HCT116 (cell line): ENCODE results near the gene RRAGB. TPM values are rescaled to one million over a fixed set of nuclear protein-coding genes. Genes with fewer than 3 reads are reported as not detected.

Experiments
- ATAC-seq: fragments of 200-7000 bp; cut with Tn5 transposase; 2 replicates; pipeline ENCODE4 v1.9.1; 2020; ENCODE audit warnings: mild to moderate bottlenecking, moderate library complexity
- BruUV-seq: library from RNA; stranded (reverse); fragments of 400-500 nt; replicated peaks from 2 replicates; lab custom pipeline; 2021; lab: Mats Ljungman, UMichigan
- CTCF ChIA-PET: fragments of 300-600 bp; sonication (Branson Sonifier 250); formaldehyde crosslinking; loops from one replicate; lab custom pipeline; 2021; ENCODE audit warnings: antibody characterized with exemption; lab: Charles Lee
- POLR2A ChIA-PET: fragments of 300-600, 350-600 bp; sonication (Branson Sonifier 250); formaldehyde crosslinking; loops from one replicate; lab custom pipeline; 2021; ENCODE audit warnings: antibody characterized with exemption; lab: Charles Lee
- RAD21 ChIA-PET, 2 experiments: fragments of 300-600 bp; sonication (Branson Sonifier 250); formaldehyde crosslinking; loops; one replicate each; lab custom pipeline; 2023; ENCODE audit warnings: low total read pairs in 2 of 2; ENCODE audit not compliant: uncharacterized antibody in 2 of 2, unreplicated experiment in 2 of 2, low non-redundant PET in 1 of 2; lab: Charles Lee
- DNase-seq: peaks from one replicate; pipeline ENCODE4 v3.0.0-alpha.2; 2010; ENCODE audit warnings: low read depth, low spot score
- H2AFZ ChIP-seq: fragments of 200-600 bp; shearing (Covaris generic), sonication (generic); 2 replicates; pipeline ENCODE4 v1.6.1; 2017; ENCODE audit warnings: low read depth, mixed run types, mixed read lengths, antibody characterized with exemption, low read length; ENCODE audit not compliant: poor library complexity, severe bottlenecking
- H3K27ac ChIP-seq: 2 replicates; pipeline ENCODE4 v1.5.1; 2012; ENCODE audit warnings: low read depth, low read length
- H3K27me3 ChIP-seq: fragments of 200-600 bp; sonication (generic); 2 replicates; pipeline ENCODE4 v1.6.1; 2016; ENCODE audit warnings: mixed run types, low read length, mixed read lengths; ENCODE audit not compliant: insufficient read depth
- H3K36me3 ChIP-seq, 2 experiments: fragments of 200-500 bp in 1 of 2; fragments of 200-600 bp in 1 of 2; sonication (Bioruptor generic) in 1 of 2; sonication (generic) in 1 of 2; 2 replicates each; pipeline versions ENCODE4 v1.5.1 to v1.6.1; 2014 to 2016; ENCODE audit warnings: low read length in 2 of 2, inconsistent platforms in 1 of 2, mixed read lengths in 1 of 2, mixed run types in 1 of 2; ENCODE audit not compliant: insufficient read depth in 2 of 2, control insufficient read depth in 1 of 2
- H3K4me1 ChIP-seq, 2 experiments: fragments of 200-600 bp in 1 of 2; sonication (generic) in 1 of 2; 2 replicates each; pipeline versions ENCODE4 v1.5.1 to v1.6.1; 2012 to 2017; ENCODE audit warnings: low read length in 2 of 2, inconsistent platforms in 1 of 2, mild to moderate bottlenecking in 1 of 2, mixed read lengths in 1 of 2, mixed run types in 1 of 2, moderate library complexity in 1 of 2; ENCODE audit not compliant: insufficient read depth in 2 of 2, control insufficient read depth in 1 of 2
- H3K4me2 ChIP-seq: fragments of 200-600 bp; sonication (generic); 2 replicates; pipeline ENCODE4 v1.6.1; 2017; ENCODE audit warnings: mixed run types, low read length, mixed read lengths
- H3K4me3 ChIP-seq, 2 experiments: fragments of 200-600 bp in 1 of 2; sonication (generic) in 1 of 2; replicated peaks in 1 of 2; 2 replicates each; pipeline ENCODE4 v1.5.1; 2011 to 2016; ENCODE audit warnings: low read length in 2 of 2, control low read depth in 1 of 2, low read depth in 1 of 2, mild to moderate bottlenecking in 1 of 2, mixed read lengths in 1 of 2, mixed run types in 1 of 2
- H3K79me2 ChIP-seq: fragments of 200-600 bp; sonication (generic); 2 replicates; pipeline ENCODE4 v1.6.1; 2017; ENCODE audit warnings: mild to moderate bottlenecking, mixed run types, low read length, moderate library complexity, mixed read lengths; ENCODE audit not compliant: insufficient read depth
- H3K9ac ChIP-seq: fragments of 200-600 bp; sonication (generic); 2 replicates; pipeline ENCODE4 v1.6.1; 2016; ENCODE audit warnings: low read length, mixed read lengths
- H3K9me2 ChIP-seq: fragments of 200-600 bp; sonication (generic), shearing (Covaris generic); 2 replicates; pipeline ENCODE4 v1.6.1; 2017; ENCODE audit warnings: mixed run types, mild to moderate bottlenecking, moderate library complexity; ENCODE audit not compliant: insufficient read depth
- H3K9me3 ChIP-seq, 2 experiments: fragments of 200-500 bp in 1 of 2; fragments of 200-600 bp in 1 of 2; sonication (Bioruptor generic) in 1 of 2; sonication (generic) in 1 of 2; 2 replicates each; pipeline ENCODE4 v1.6.1; 2014 to 2017; ENCODE audit warnings: low read length in 2 of 2, mixed read lengths in 2 of 2, inconsistent platforms in 1 of 2, low read depth in 1 of 2, mild to moderate bottlenecking in 1 of 2, mixed run types in 1 of 2, moderate library complexity in 1 of 2; ENCODE audit not compliant: control insufficient read depth in 1 of 2, insufficient read depth in 1 of 2
- H4K20me1 ChIP-seq: fragments of 200-600 bp; sonication (generic), shearing (Covaris generic); 2 replicates; pipeline ENCODE4 v1.6.1; 2017; ENCODE audit warnings: mixed run types, mild to moderate bottlenecking, moderate library complexity; ENCODE audit not compliant: insufficient read depth
- CBX3 ChIP-seq: IDR thresholded peaks from 2 replicates; pipeline ENCODE4 v1.6.1; 2012; ENCODE audit warnings: low read depth
- CEBPB ChIP-seq: IDR thresholded peaks from 2 replicates; pipeline ENCODE4 v1.6.1; 2012; ENCODE audit warnings: low read depth
- EGR1 ChIP-seq: IDR thresholded peaks from 2 replicates; pipeline ENCODE4 v1.6.1; 2012; ENCODE audit warnings: low read depth
- FOSL1 ChIP-seq: IDR thresholded peaks from 2 replicates; pipeline ENCODE4 v1.6.1; 2012; ENCODE audit warnings: low read depth
- JUND ChIP-seq: IDR thresholded peaks from 2 replicates; pipeline ENCODE4 v1.6.1; 2012
- MAX ChIP-seq: IDR thresholded peaks from 2 replicates; pipeline ENCODE4 v1.6.1; 2012
- POLR2A ChIP-seq: IDR thresholded peaks from 2 replicates; pipeline ENCODE4 v1.7.0; 2011; ENCODE audit warnings: borderline replicate concordance; ENCODE audit not compliant: insufficient read depth, insufficient read length; ENCODE audit errors: extremely low read depth
- POLR2AphosphoS5 ChIP-seq: IDR thresholded peaks from 2 replicates; pipeline ENCODE4 v1.6.1; 2011; ENCODE audit warnings: mild to moderate bottlenecking, low read depth, low read length, moderate library complexity
- RAD21 ChIP-seq: IDR thresholded peaks from 2 replicates; pipeline ENCODE4 v1.6.1; 2012; ENCODE audit warnings: low read depth, mild to moderate bottlenecking
- SP1 ChIP-seq: IDR thresholded peaks from 2 replicates; pipeline ENCODE4 v1.6.1; 2012; ENCODE audit warnings: low read depth
- SRF ChIP-seq: IDR thresholded peaks from 2 replicates; pipeline ENCODE4 v1.6.1; 2012; ENCODE audit warnings: low read depth
- TCF7L2 ChIP-seq: IDR thresholded peaks from 2 replicates; pipeline ENCODE4 v1.7.0; 2011; ENCODE audit warnings: borderline replicate concordance, inconsistent platforms; ENCODE audit not compliant: insufficient read depth, insufficient read length; ENCODE audit errors: extremely low read depth
- YY1 ChIP-seq: IDR thresholded peaks from 2 replicates; pipeline ENCODE4 v1.6.1; 2011; ENCODE audit warnings: low read length, low read depth, moderate library complexity, mild to moderate bottlenecking; ENCODE audit not compliant: insufficient replicate concordance; ENCODE audit errors: extremely low read depth
- ZBTB33 ChIP-seq: IDR thresholded peaks from 2 replicates; pipeline ENCODE4 v1.6.1; 2011; ENCODE audit warnings: mild to moderate bottlenecking, low read length, moderate library complexity; ENCODE audit not compliant: insufficient replicate concordance; ENCODE audit errors: extremely low read depth
- ZFX ChIP-seq: fragments of 450-650 bp; IDR thresholded peaks from 2 replicates; pipeline ENCODE4 v1.6.1; 2017
- intact Hi-C: fragments of 100-400 bp; cut with micrococcal nuclease; formaldehyde crosslinking; loops from 2 replicates; pipeline ENCODE4 v1.10.0; 2022
- total RNA-seq: library from RNA; stranded (reverse); gene quantifications from one replicate; pipeline ENCODE4 v1.2.1, GENCODE V29; 2021; ENCODE audit not compliant: unreplicated experiment
- TF ChIP-seq, protein P1 (sequence below), 3 experiments: fragments of 200-600 bp in 1 of 3; sonication (generic) in 1 of 3; IDR thresholded peaks in 2 of 3; conservative IDR thresholded peaks in 1 of 3; 2 replicates each; pipeline ENCODE4 v1.5.1; 2012 to 2017; ENCODE audit warnings: low read depth in 2 of 3, low read length in 2 of 3, antibody characterized with exemption in 1 of 3, borderline replicate concordance in 1 of 3, control low read depth in 1 of 3, mild to moderate bottlenecking in 1 of 3, mixed read lengths in 1 of 3, mixed run types in 1 of 3, moderate library complexity in 1 of 3; ENCODE audit not compliant: insufficient read depth in 1 of 3

The RRAGB gene
- total RNA-seq, 1 experiment from 2014 or later, result 9.2 TPM

- TF ChIP-seq, protein P1, sequence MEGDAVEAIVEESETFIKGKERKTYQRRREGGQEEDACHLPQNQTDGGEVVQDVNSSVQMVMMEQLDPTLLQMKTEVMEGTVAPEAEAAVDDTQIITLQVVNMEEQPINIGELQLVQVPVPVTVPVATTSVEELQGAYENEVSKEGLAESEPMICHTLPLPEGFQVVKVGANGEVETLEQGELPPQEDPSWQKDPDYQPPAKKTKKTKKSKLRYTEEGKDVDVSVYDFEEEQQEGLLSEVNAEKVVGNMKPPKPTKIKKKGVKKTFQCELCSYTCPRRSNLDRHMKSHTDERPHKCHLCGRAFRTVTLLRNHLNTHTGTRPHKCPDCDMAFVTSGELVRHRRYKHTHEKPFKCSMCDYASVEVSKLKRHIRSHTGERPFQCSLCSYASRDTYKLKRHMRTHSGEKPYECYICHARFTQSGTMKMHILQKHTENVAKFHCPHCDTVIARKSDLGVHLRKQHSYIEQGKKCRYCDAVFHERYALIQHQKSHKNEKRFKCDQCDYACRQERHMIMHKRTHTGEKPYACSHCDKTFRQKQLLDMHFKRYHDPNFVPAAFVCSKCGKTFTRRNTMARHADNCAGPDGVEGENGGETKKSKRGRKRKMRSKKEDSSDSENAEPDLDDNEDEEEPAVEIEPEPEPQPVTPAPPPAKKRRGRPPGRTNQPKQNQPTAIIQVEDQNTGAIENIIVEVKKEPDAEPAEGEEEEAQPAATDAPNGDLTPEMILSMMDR (IDR thresholded peaks at IDR 0.05 in 2 of 3, conservative IDR thresholded peaks at IDR 0.05 in 1 of 3; ENCODE audit: borderline replicate concordance in 1 of 3, insufficient read depth in 1 of 3, low read depth in 2 of 3, low read length in 2 of 3), result no peak
- no peak for TF ChIP-seq SRF
- TF ChIP-seq ZBTB33, result no peak
- TF ChIP-seq TCF7L2, result no peak
- no peak for TF ChIP-seq RAD21
- no peak for TF ChIP-seq FOSL1
- no peak for TF ChIP-seq YY1
- TF ChIP-seq CBX3, result no peak
- TF ChIP-seq JUND, result no peak
- no peak for TF ChIP-seq ZFX
- no peak for TF ChIP-seq EGR1
- TF ChIP-seq, all 23 proteins: peak for 0
Observed at GRCh38 chrX:55783723-55784122, 66.2 kb downstream of the RRAGB start (continued).

DNA sequence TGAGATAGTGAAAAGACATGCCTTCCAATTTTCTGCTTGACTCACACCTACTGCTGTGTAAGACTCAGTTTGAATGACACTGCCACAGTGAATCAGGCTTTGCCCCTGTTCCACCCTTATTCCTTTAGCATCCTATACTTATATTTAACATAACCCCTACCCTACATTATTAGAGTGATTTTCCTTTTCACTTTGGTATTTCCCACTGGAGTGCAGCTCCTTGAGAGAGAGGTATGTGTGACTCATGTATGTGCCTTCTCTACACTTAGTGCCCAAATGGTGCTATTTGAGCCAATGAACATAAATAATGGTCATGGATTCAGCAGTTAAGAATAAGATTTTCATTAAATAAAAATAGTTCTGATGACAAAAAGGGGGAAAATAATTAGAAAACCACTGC, 69.5 kb downstream of the RRAGB start:
- H3K27ac ChIP-seq, result no peak overlapping the region
- no peak overlapping the region for H3K9ac ChIP-seq
- TF ChIP-seq RAD21 (no peak), CEBPB (no peak), POLR2A (no peak), ZBTB33 (no peak), SP1 (no peak), SRF (no peak), CBX3 (no peak), MAX (no peak), ZFX (no peak), POLR2AphosphoS5 (no peak)
- no peaks in the 10 kb centered on the region for H3K36me3 ChIP-seq
- no peaks in the 10 kb centered on the region for H4K20me1 ChIP-seq
- no peak overlapping the region for H3K4me3 ChIP-seq
- no peaks in the 10 kb centered on the region for H3K9me2 ChIP-seq
- no peak overlapping the region for H3K4me2 ChIP-seq
- no peak for ATAC-seq
- ChIA-PET CTCF (no interaction called here), RAD21 (no interaction called here), POLR2A (no interaction called here)
- H3K4me1 ChIP-seq, result no peaks in the 10 kb centered on the region
- H2AFZ ChIP-seq, result no peak overlapping the region
- no peak for DNase-seq
- no TSS peak for BruUV-seq
- no peaks in the 10 kb centered on the region for H3K27me3 ChIP-seq
- H3K9me3 ChIP-seq, result no peaks in the 10 kb centered on the region
- H3K79me2 ChIP-seq, result no peaks in the 10 kb centered on the region
- intact Hi-C loops, result no loop called here
